Fibroblast of skin of back (primary cell): Measurements from ENCODE around the gene ARRB1.
"Not testable (repeated sequence)": the region's sequence is repeated elsewhere in the genome, so short reads cannot be mapped to it uniquely, and the experiment has no call there.

Experiments used
- DNase-seq: peaks from one replicate; pipeline ENCODE4 v3.0.0-alpha.2; 2013

ARRB1 gene

GRCh38 chr11:75371949-75372876, 20.8 kb upstream of the ARRB1 start:
- DNase-seq, result no peak

GRCh38 chr11:75369560-75370255, 18.2 kb upstream of the ARRB1 start:
- DNase-seq, result no peak

GRCh38 chr11:75366826-75367225, 15.4 kb upstream of the ARRB1 start:
- not testable (repeated sequence) for DNase-seq

- no peak for DNase-seq
Measured at GRCh38 chr11:75365711-75366181, 14.3 kb upstream of the ARRB1 start.

- DNase-seq, result not testable (repeated sequence)
Measured at GRCh38 chr11:75362285-75362684, 10.8 kb upstream of the ARRB1 start.

- no peak for DNase-seq
Measured at GRCh38 chr11:75356613-75357012, 5.2 kb upstream of the ARRB1 start.

GRCh38 chr11:75355051-75355450, 3.6 kb upstream of the ARRB1 start:
- DNase-seq, result no peak

GRCh38 chr11:75352588-75353206, 1.2 kb upstream of the ARRB1 start:
- no peak for DNase-seq

- no peak for DNase-seq
Measured at GRCh38 chr11:75351791-75352587, 528 bp upstream of the ARRB1 start.

- no peak for DNase-seq
Measured at GRCh38 chr11:75350743-75351540, 519 bp downstream of the ARRB1 start.

- no peak for DNase-seq
Measured at GRCh38 chr11:75350122-75350742, 1.2 kb downstream of the ARRB1 start.

- no peak for DNase-seq
Measured at GRCh38 chr11:75349521-75350116, 1.8 kb downstream of the ARRB1 start.

- peak; percentile 94 for DNase-seq
Measured at GRCh38 chr11:75347781-75348566, 3.5 kb downstream of the ARRB1 start.

GRCh38 chr11:75346912-75347647, 4.4 kb downstream of the ARRB1 start:
- peak; percentile 27 for DNase-seq

GRCh38 chr11:75346296-75346695, 5.2 kb downstream of the ARRB1 start:
- no peak for DNase-seq

GRCh38 chr11:75345455-75346160, 5.9 kb downstream of the ARRB1 start:
- DNase-seq, result no peak

GRCh38 chr11:75344761-75345454, 6.6 kb downstream of the ARRB1 start:
- no peak for DNase-seq

GRCh38 chr11:75344186-75344585, 7.3 kb downstream of the ARRB1 start:
- no peak for DNase-seq
